Effector CD8-positive, alpha-beta T cell (primary cell): ENCODE results near the gene ZNF396.

Experiments used
- DNase-seq: peaks from one replicate; lab custom pipeline; 2025; lab: John Stamatoyannopoulos, UW
- total RNA-seq, 4 experiments: gene quantifications; one replicate each; lab custom pipeline; 2026; lab: John Stamatoyannopoulos, UW

ZNF396 gene
- 0.78 to 4.9 (median 1.8) reads per million in 4 experiments for total RNA-seq

DNA sequence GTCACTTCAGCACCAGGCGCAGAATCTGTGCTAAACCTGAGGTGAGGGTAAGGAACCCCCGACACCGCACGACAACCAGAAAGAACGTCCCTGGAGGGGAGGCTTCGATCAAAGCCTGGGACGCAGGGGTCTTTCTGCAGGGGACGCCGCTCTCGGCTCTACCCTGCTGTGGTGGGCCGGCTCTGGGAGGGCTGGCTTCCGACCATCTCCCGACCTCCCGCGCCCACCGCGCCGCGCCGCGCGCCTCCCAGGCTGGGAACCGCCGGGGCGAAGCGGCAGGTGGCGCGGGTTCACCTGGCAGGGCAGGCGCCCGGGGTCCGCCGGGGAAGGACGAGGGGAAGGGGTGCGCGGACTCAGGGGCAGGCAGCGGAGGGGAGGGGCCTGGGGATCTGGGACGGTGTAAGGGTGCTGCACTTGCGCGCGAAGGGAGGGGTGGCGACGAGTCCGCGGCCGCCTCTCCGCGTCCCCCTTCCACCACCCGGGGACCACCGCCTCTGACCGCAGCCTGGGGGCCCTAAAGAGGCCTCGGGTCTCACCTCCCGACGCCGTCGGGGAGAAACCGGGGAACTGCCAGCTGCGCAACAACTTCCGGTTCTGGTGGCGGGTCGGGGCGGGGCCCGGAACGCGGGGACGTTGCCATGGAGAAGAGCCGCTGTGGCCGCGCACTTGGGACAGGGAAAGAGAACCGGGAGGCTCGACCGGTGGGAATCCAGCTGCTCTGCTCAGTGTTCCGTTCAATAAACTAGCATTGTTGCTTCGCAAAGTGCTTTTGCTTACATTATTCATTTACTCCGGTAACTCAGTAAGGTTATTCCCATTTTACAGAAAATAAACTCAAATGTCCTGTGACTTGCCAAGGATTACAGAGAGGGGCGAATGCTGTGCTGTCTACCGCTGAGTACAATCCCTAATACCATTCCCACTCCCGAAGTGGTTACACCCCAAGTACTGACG, at the start of gene ZNF396:
Gene ZNF396, minus strand, starts transcription at position 596 of the 954 bp plus-strand sequence. CDS start 3,045 bp downstream, outside the sequence.
- DNase-seq, result peak; percentile 57

DNA sequence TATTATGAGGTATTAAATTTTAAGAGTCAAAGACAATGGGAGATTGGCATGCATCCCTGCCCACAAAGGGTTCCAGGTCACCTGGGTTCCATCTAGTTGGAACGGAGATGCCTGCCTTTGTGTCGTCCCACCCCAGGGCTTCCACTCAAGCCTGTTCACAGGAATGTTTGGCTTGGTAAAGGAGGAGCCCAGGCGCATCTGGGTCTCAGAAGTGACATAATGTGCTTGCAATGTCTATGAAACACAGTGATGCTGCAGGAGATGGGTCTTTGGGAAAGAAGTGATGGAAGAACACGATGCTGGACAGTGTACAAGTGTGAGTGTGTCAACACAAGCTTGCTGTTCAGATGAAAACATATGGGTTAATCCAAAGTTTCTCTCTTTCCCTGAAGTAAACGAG, 49.6 kb upstream of the ZNF396 start:
- DNase-seq, result no peak

DNA sequence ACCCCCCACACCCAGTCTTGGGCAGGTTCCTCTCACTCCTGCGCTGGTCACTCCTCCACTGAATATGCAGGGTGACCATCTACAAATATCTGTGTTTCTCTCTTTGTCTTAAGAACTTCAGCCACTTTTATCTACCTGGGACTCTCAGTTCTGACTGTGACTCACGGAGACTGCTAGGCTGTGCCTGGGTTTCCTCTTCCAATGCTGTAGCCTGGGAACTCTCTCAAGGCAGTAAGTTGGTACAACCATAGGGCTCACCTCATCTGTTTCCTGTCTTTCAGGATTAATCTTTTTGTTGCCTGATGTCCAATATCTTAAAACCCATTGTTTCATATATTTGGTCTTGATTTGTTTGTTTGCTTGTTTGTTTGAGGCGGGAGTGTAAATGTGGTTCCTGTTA, 47.2 kb upstream of the ZNF396 start:
- no peak for DNase-seq

DNA sequence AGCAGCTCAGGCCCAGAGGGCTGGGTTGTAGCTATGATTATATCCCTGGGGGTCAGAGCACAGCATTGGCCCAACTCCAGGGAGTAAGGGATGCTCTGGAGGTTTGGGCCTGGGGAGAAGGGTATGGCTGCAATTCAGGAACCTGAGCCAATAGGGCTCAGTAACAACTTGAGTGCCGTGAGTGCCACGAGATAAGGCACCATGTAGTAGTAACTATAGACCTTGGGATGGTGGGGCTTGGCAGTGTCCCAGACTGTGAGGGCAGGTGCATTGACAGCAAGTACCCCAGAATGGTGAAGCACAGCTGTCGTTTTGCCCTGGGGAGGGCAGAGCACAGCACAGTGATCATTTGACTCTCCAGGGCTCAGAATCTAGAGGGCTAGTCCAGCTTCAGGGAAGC, 45.1 kb upstream of the ZNF396 start:
- DNase-seq, result no peak

DNA sequence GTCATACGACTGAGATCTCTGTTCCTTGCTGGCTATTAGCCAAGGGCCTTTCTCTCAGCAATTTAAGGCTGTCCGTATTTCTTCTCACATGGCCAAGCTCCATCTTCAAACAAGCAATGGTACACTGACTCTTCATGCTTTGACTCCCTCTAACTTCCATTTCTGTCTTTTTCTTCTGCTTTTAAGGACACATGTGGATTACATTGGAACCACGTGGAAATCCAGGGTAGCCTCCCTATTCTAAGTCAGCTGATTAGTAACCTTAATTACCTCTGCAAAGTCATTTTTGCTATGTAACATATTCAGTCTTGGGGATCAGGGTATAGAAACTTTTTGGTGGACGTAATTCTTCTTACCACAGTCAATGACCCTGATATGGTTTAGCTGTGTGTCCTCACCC, 41.5 kb upstream of the ZNF396 start:
- DNase-seq, result no peak

DNA sequence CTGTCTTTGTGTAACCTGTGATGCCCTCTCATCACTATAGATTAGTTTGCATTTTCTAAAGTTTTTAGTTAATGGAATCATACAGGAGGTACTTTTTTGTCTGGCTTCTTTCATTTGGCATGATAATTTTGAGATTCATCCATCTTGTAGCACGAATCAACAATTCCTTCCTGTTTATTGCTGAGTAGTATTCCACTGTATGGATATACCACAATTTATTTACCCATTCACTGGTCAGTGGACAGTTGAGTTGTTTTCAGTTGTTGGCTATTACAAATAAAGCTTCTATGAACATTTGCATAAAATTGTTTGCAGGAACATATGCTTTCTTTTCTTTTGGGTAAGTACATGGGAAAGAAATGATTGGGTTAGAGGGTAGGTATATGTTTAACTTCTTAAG, 40.1 kb upstream of the ZNF396 start:
- DNase-seq, result no peak

DNA sequence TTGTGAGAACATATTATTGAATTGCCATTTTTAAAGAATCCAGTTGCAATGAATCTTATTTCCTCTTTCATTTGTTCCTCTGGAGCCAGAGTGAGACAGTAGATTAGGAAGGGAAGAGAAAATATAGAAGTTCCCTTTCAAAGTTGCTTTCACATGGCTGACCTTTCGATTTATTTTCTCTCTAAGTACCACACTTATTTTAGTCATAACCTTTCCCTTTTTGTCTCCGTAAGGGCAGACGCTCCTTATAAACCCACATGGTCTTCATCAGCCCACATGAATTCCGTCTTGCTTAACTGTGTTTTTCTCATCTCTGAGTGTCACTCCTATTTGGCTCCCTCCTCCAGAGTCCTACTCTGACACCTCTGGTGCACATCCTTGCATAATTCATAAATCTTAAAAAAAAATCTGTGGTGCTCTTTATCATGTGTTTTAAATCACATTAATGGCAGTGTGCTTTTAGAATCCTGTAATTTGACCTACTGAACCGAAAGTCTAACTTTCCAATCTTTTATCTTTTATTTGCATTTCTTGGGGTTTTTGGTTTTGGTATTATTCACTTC, 38.5 kb upstream of the ZNF396 start:
- no peak for DNase-seq

DNA sequence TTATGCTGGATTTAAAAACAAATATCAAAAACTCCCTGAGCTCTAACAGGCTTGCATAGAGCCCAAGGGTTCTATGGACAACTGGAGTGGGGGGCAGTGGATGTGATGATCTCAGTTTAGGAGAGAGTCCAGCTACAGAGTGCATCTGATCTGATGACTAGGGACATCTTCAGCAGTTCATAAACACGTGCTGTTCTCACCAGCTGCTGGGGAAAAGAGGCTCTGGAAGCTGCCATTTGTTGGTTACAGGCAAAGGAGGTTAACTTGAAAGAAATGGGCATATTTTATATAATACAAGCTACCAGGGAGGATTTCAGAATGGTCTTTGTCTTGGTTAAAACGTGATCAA, 36.0 kb upstream of the ZNF396 start:
- DNase-seq, result no peak

DNA sequence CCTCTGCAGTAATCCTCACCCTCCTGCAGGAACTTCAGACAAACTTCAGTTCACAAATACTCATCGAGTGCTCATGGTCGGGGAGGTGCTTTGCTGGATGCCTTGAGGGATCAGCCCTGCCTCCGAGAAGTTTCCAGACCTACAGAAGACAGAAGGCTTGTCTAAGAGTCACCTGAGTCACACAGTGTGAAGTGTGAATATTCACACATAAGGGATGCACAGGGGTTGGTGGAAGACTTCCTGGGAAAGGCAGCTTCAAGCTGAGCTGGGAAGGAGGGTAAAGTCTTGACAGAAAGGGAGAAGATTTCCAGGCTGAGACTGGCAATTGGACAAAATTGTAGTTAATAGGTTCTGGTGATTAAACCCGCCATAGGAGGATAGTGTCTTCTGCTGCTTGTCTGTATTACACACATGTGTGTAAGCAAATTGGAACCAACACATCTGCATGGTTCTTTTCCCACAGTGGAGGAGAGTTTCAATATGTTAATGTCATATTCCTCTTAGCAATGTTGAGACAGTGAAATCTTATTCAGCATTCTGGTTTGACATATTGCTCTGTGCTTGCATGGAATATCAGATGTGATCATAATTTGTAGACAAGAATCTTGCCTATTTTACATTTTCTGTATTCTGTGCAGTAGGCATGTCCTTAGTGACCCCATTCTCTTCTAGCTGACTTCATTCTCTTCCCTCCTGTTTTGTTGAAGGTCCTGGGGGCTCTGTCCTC, 34.7 kb upstream of the ZNF396 start:
- no peak for DNase-seq

DNA sequence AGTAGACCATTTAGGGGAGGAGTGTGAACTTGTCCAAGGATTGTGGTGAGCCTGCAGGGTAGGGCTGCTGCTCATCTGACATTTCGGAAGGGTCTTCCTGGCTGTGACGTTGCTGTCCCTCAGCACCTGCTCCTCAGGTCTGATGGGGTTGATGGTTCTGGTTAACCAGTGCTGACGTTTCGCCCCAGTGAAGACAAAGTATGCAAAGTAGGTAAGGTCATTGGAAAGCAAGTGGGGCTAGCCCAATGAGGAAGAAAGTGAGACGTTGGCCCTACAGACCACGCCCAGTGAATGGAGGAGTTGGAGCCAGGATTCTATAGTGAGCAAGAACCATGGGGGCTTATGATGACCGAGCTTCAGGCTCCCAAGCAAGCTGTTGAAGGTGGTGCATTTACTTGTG, 33.4 kb upstream of the ZNF396 start:
- no peak for DNase-seq

DNA sequence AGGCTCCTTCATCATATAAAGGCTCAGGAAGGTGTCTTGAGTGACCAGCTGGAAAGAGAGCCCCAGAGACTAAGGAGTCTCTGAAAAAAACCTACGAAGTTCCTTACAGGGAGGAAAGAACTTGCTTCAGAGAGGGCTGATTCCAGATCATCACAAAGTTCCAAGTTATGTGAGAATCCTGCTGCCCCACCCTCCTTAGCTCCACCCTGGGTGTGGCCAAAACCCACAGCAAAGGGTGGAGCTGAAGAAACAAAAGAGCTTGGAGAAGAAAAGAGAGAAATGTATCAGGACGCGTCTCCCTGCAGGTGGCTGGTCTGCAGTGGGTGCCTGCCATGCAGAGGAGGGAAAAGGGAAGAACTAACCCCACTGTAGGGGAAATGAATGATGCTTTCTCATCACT, 32.8 kb upstream of the ZNF396 start:
- DNase-seq, result no peak

DNA sequence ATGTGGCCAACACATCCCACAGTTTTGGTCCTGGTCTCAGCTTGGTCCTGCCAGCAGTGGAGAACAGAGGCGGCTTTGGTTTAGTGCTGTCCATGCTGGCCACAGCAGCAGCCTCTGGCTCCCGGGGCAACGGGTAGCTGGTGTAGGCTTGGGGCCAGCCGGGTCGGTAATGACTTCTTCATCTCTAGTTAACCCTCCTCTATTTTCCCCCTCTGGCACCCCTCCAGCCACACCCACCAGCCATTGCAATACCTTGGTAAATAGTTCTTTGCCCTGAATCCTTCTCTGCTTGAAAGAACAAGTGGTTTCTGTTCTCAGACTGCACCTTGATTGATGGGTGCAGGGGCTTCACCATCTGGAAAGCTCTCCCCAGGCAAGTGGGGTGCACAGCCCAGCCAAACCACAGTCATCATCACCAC, 31.7 kb upstream of the ZNF396 start:
- DNase-seq, result no peak

DNA sequence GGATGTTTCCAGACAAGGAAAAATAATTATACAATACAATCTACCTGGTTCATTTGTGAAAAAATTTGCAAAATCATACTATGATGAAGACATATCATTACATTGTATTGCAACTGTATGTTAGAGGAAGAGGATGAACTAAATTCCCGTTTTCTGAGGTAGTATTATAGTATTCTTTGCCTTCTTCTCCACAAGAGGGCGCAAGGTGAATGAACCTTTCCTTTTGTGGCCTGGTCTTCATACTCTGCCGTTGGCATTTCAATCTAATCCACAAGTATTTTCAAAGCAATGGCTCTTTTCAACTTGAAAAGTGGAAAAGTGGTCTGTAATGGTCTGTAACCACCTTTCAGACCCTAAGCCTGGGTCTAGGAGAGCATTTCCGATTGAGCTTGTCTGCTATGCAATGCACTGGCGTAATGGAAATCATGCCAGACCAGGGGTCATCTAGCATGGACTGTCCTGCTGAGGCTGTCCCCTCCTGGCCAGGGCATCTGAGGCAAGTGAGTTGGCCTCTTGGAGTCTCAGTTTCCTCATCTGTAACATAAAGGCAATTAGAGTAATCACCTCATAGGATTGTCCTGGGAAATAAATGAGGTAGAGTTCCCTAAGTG, 30.8 kb upstream of the ZNF396 start:
- no peak for DNase-seq

DNA sequence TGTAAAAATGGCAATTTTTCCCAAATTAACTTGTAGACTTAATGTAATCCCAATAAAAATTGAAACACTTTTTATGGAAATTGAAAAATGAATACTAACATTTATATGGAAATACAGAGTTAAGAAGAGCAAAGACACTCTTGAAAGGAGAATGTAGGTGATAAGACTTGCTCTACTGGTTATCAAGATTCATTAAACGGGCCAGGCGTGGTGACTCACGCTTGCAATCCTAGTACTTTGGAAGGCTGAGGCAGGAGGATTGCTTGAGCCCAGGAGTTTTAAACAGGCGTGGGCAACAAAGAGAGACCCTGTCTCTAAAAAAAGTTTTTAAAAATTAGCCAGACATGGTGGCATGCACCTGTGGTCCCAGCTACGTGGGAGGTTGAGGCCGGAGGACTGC, 29.5 kb upstream of the ZNF396 start:
- no peak for DNase-seq

DNA sequence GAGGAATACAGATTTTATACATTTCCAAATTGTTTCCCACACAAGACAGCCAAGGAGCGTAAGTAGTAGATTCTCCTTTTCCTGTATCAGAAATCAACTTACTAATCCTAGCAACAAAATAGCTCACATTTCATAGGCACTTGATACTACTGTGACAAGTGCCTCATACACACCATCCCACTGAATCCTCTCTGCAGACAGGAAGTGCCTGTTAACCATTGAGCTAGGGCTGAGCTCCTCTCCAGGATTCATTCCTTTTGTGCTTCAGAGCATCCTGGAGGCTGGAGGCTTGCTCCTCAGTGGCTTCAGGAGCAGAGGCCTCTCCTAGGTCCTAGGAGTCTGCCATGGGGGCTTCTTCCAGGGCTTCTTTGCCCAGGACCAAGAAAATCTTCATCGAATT, 20.8 kb upstream of the ZNF396 start:
- DNase-seq, result no peak

DNA sequence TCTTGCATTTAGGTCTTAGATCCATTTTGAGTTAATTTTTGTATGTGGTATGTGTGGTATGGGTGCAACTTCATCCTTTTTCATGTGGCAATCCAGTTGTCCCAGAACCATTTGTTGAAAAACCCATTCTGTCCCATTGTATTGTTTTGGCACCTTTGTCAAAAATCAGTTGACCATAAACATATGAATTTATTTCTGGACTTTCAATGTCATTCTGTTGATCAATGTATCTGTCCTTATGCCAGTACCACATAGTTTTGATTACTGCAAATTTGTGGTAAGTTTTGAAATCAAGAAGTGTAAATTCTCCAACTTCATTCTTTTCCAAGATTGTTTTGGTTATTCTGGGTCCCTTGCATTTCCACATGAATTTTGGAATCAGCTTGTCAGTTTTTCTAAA, 16.6 kb upstream of the ZNF396 start:
- DNase-seq, result no peak

DNA sequence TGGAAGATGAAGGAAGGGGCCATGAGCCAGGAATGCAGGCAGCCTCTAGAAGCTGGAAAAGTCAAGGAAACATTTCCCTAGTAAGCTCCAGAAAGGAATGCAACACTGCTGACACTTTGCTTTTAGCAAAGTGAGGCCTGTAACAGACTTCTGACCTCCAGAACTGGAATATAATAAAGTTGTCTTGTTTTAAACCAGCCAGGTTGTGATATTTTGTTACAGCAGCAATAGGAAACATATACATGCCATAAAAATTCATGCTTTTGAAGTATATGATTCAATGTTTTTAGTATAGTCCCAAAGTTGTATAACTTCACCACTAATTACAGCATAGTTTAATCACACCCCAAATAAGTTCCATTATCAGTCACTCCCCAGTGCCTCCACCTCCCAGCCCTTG, 15.2 kb upstream of the ZNF396 start:
- DNase-seq, result no peak

DNA sequence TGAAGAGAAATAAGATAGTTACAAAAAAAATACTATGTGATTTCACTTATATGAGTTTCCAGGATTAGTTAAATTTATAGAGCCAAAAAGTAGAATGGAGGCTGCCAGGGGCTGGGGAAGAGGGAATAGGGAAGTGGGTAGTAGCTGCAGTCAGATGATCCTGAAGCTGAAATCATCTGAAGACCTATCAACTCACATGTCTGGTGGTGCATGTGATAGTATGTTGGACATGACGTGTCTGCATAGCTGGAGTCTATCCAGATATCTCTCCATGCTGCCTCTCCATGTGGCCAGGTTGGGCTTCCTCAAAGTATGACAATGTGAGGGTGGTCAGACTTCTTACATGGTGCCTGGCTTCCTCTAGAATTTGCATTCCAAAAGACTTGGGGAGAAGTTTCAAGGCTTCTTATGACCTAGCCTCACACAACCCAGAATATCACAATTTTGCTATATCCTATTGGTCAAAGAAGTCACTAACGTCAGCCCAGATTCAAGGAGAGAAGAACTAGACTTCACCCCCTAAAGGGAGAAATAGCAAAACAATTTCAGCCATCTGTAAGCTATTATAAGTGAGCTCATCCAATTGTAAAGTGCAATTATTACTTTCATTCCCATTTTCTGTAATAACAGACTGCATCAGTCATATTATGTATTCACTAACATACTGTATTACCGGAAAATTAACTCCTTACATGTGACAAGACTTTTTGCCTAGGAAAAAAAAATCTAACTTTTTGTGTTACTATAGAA, 14.0 kb upstream of the ZNF396 start:
- DNase-seq, result no peak

DNA sequence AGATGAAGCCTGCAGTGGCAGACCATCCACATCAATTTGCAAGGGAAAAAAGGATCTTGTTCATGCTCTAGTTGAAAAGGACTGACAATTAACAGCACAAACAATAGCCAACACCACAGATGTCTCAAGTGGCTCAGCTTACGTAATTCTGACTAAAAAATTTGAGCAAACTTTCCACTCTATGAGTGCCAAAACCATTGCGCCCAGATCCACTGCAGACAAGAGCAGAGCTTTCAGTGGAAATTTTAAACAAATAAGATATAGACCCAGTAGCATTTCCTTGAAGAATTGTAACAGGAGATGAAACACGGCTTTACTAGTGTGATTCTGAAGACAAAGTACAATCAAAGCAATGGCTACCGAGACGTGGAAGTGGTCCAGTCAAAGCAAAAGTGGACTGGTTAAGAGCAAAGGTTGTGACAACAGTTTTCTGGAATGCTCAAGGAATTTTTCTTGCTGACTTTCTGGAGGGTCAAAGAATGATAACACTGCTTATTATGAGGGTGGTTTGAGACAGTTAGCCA, 12.0 kb upstream of the ZNF396 start:
- no peak for DNase-seq

DNA sequence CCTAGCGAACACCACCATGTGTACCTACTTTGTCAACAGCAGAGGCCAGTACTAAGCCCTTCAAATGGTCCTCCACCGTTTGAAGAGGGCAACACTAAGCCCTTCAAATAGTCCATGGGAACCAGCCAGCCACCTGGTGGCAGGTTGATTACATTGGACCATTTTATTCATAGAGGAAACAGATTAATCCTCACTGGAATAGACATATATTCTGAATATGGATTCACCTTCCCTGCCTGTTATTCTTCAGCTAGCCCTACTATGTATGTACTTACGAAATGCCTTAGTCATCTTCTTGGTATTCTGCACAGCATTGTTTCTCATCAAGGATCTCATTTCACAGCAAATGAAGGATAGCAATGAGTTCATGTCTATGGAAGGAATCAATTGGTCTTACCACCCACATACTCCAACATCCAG, 10.0 kb upstream of the ZNF396 start:
- no peak for DNase-seq

DNA sequence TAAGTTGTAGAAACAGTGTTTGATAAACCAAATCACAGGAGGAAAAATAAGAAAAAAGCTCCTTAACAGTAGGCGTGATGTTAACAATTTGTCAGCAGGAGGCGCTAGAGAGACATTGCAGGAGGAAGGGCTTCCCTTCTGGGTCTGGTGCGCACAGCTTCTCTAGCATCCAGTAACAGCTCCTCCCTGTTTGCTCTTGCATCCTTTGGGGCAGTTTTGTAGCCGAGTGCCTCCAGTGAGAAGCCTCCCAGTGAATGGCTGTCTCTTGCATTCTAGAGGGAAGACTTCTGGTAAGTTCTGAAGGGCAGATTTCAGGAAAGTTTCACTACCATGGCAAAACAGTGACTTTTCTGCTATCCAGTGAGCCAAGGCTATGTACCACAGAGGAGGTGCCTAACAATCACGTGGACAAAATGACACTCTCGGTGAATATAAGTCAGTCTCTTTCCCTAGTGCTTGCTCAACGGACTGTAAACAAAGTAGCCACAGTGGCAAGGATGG, 9.5 kb upstream of the ZNF396 start:
- peak; percentile 32 for DNase-seq
